GM12864 (cell line): ENCODE measurements around the gene GPSM3.
A peak's percentile ranks its signal among the peaks of the same experiment; 100 is the strongest.

Experiments used
- DNase-seq: peaks from one replicate; pipeline ENCODE4 v3.0.0-alpha.2; 2011; ENCODE audit warnings: low read depth
- H3K4me3 ChIP-seq: 2 replicates; pipeline ENCODE4 v1.5.1; 2011; ENCODE audit warnings: mild to moderate bottlenecking, low read depth, low read length, control low read depth
- CTCF ChIP-seq: IDR thresholded peaks from 2 replicates; pipeline ENCODE4 v1.5.1; 2011; ENCODE audit warnings: low read depth, mild to moderate bottlenecking, moderate library complexity, low read length, control low read depth, inconsistent platforms; ENCODE audit errors: missing control alignments

Gene GPSM3

GRCh38 chr6:32192608-32193039 lies at the start of gene GPSM3:
TSS of gene GPSM3 (minus strand) at chr6:32192643. CDS start at chr6:32192513, 130 bp downstream.
- no peak for DNase-seq
- TF ChIP-seq CTCF = no peak
- peak within 1 kb of the TSS; percentile 97 for H3K4me3 ChIP-seq

GRCh38 chr6:32240686-32241085 lies 48.2 kb upstream of the GPSM3 start:
- no peak for TF ChIP-seq CTCF
- DNase-seq = no peak
- H3K4me3 ChIP-seq = no peak overlapping the region

- no peak for TF ChIP-seq CTCF
- no peak overlapping the region for H3K4me3 ChIP-seq
- DNase-seq = no peak
These were observed 47.0 kb upstream of the GPSM3 start for GRCh38 chr6:32239462-32239861.

GRCh38 chr6:32234934-32235333 lies 42.5 kb upstream of the GPSM3 start:
- H3K4me3 ChIP-seq = no peak overlapping the region
- no peak for DNase-seq
- TF ChIP-seq CTCF = peak; percentile 26

- TF ChIP-seq CTCF = no peak
- H3K4me3 ChIP-seq = no peak overlapping the region
- peak; percentile 61 for DNase-seq
These were observed 34.0 kb upstream of the GPSM3 start for GRCh38 chr6:32226434-32226833.

- no peak overlapping the region for H3K4me3 ChIP-seq
- TF ChIP-seq CTCF = no peak
- peak; percentile 39 for DNase-seq
These were observed 32.3 kb upstream of the GPSM3 start for GRCh38 chr6:32224696-32225095.

GRCh38 chr6:32223258-32224235 lies 31.1 kb upstream of the GPSM3 start, which contains the start of gene NOTCH4:
TSS of gene NOTCH4 (minus strand) at chr6:32224067. CDS start at chr6:32223928, 139 bp downstream.
- no peak for DNase-seq
- TF ChIP-seq CTCF = no peak
- no peak within 1 kb of the TSS for H3K4me3 ChIP-seq
